ENCODE results near the gene P2RY14. TPM values are rescaled to one million over a fixed set of nuclear protein-coding genes. Genes with fewer than 3 reads are reported as not detected.

P2RY14 gene
- total RNA-seq, 1 experiment from 2014 or later: not detected

- TF ChIP-seq, protein P1, sequence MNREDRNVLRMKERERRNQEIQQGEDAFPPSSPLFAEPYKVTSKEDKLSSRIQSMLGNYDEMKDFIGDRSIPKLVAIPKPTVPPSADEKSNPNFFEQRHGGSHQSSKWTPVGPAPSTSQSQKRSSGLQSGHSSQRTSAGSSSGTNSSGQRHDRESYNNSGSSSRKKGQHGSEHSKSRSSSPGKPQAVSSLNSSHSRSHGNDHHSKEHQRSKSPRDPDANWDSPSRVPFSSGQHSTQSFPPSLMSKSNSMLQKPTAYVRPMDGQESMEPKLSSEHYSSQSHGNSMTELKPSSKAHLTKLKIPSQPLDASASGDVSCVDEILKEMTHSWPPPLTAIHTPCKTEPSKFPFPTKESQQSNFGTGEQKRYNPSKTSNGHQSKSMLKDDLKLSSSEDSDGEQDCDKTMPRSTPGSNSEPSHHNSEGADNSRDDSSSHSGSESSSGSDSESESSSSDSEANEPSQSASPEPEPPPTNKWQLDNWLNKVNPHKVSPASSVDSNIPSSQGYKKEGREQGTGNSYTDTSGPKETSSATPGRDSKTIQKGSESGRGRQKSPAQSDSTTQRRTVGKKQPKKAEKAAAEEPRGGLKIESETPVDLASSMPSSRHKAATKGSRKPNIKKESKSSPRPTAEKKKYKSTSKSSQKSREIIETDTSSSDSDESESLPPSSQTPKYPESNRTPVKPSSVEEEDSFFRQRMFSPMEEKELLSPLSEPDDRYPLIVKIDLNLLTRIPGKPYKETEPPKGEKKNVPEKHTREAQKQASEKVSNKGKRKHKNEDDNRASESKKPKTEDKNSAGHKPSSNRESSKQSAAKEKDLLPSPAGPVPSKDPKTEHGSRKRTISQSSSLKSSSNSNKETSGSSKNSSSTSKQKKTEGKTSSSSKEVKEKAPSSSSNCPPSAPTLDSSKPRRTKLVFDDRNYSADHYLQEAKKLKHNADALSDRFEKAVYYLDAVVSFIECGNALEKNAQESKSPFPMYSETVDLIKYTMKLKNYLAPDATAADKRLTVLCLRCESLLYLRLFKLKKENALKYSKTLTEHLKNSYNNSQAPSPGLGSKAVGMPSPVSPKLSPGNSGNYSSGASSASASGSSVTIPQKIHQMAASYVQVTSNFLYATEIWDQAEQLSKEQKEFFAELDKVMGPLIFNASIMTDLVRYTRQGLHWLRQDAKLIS (CRISPR knock-in tag; IDR thresholded peaks at IDR 0.05; ENCODE audit: borderline replicate concordance): no peak
- TF ChIP-seq E2F4 (CRISPR knock-in tag; IDR thresholded peaks at IDR 0.05; ENCODE audit: borderline replicate concordance, low read depth): no peak
- TF ChIP-seq EMX1 (CRISPR knock-in tag; IDR thresholded peaks at IDR 0.05): no peak
- TF ChIP-seq PRRX2 (CRISPR knock-in tag; IDR thresholded peaks at IDR 0.05): no peak
- no peak for TF ChIP-seq NR3C1 (CRISPR knock-in tag; conservative IDR thresholded peaks at IDR 0.05; ENCODE audit: low read depth)
- TF ChIP-seq ZNF396 (CRISPR knock-in tag; IDR thresholded peaks at IDR 0.05; ENCODE audit: borderline replicate concordance): no peak
- TF ChIP-seq GABPB1 (CRISPR knock-in tag; IDR thresholded peaks at IDR 0.05): no peak
- no peak for TF ChIP-seq SMAD3 (CRISPR knock-in tag; IDR thresholded peaks at IDR 0.05; ENCODE audit: borderline replicate concordance)
- TF ChIP-seq ZNF317 (CRISPR knock-in tag; IDR thresholded peaks at IDR 0.05; ENCODE audit: borderline replicate concordance, low read depth): no peak
- no peak for TF ChIP-seq ELF4 (CRISPR knock-in tag; IDR thresholded peaks at IDR 0.05; ENCODE audit: low read depth)
- TF ChIP-seq, protein P2, sequence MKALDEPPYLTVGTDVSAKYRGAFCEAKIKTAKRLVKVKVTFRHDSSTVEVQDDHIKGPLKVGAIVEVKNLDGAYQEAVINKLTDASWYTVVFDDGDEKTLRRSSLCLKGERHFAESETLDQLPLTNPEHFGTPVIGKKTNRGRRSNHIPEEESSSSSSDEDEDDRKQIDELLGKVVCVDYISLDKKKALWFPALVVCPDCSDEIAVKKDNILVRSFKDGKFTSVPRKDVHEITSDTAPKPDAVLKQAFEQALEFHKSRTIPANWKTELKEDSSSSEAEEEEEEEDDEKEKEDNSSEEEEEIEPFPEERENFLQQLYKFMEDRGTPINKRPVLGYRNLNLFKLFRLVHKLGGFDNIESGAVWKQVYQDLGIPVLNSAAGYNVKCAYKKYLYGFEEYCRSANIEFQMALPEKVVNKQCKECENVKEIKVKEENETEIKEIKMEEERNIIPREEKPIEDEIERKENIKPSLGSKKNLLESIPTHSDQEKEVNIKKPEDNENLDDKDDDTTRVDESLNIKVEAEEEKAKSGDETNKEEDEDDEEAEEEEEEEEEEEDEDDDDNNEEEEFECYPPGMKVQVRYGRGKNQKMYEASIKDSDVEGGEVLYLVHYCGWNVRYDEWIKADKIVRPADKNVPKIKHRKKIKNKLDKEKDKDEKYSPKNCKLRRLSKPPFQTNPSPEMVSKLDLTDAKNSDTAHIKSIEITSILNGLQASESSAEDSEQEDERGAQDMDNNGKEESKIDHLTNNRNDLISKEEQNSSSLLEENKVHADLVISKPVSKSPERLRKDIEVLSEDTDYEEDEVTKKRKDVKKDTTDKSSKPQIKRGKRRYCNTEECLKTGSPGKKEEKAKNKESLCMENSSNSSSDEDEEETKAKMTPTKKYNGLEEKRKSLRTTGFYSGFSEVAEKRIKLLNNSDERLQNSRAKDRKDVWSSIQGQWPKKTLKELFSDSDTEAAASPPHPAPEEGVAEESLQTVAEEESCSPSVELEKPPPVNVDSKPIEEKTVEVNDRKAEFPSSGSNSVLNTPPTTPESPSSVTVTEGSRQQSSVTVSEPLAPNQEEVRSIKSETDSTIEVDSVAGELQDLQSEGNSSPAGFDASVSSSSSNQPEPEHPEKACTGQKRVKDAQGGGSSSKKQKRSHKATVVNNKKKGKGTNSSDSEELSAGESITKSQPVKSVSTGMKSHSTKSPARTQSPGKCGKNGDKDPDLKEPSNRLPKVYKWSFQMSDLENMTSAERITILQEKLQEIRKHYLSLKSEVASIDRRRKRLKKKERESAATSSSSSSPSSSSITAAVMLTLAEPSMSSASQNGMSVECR (CRISPR knock-in tag; IDR thresholded peaks at IDR 0.05; ENCODE audit: borderline replicate concordance): no peak
Observed at GRCh38 chr3:151191095-151191494, 87.2 kb downstream of the P2RY14 start (continued).

GRCh38 chr3:151183265-151183671, 95.1 kb downstream of the P2RY14 start:
- ATAC-seq (no peak), DNase-seq (ENCODE audit: low spot score) (no peak)
- CTCF ChIA-PET: interaction anchor here (1.0 to 1.4 kb wide), 3 partner anchors 16 to 130 kb away, joined by 3 to 4 read pairs (median 4); no protein-coding TSS in a partner anchor
- Mint-ChIP-seq H3K27ac (peak overlapping the region; percentile 32; the same call in 1 of the 2 replicates), H3K4me3 (no peak overlapping the region), H3K36me3 (no peaks in the 10 kb centered on the region), H3K9me3 (no peaks in the 10 kb centered on the region), H3K4me1 (peaks cover 11% of the 10 kb centered on the region), H3K27me3 (ENCODE audit: low read depth) (no peaks in the 10 kb centered on the region)
- POLR2A ChIA-PET: no interaction called here
- TF ChIP-seq TEAD1 (CRISPR knock-in tag; IDR thresholded peaks at IDR 0.05) (no peak), ZBTB21 (CRISPR knock-in tag; IDR thresholded peaks at IDR 0.05; ENCODE audit: borderline replicate concordance) (no peak), JUN (CRISPR knock-in tag; IDR thresholded peaks at IDR 0.05) (no peak), RELA (CRISPR knock-in tag; IDR thresholded peaks at IDR 0.05; ENCODE audit: borderline replicate concordance) (no peak), ZNF396 (CRISPR knock-in tag; IDR thresholded peaks at IDR 0.05; ENCODE audit: borderline replicate concordance) (no peak), ZNF317 (CRISPR knock-in tag; IDR thresholded peaks at IDR 0.05; ENCODE audit: borderline replicate concordance, low read depth) (no peak), SP1 (CRISPR knock-in tag; conservative IDR thresholded peaks at IDR 0.05) (no peak), CBFB (CRISPR knock-in tag; IDR thresholded peaks at IDR 0.05; ENCODE audit: low read depth) (no peak), MYBL2 (CRISPR knock-in tag; IDR thresholded peaks at IDR 0.05) (no peak), RORB (CRISPR knock-in tag; IDR thresholded peaks at IDR 0.05) (no peak), GRHL2 (CRISPR knock-in tag; IDR thresholded peaks at IDR 0.05; ENCODE audit: insufficient replicate concordance, severe bottlenecking) (no peak), PREB (CRISPR knock-in tag; IDR thresholded peaks at IDR 0.05; ENCODE audit: borderline replicate concordance) (no peak)
- TF ChIP-seq, protein P3, sequence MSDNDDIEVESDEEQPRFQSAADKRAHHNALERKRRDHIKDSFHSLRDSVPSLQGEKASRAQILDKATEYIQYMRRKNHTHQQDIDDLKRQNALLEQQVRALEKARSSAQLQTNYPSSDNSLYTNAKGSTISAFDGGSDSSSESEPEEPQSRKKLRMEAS (CRISPR knock-in tag; IDR thresholded peaks at IDR 0.05): no peak
- TF ChIP-seq, protein P4, sequence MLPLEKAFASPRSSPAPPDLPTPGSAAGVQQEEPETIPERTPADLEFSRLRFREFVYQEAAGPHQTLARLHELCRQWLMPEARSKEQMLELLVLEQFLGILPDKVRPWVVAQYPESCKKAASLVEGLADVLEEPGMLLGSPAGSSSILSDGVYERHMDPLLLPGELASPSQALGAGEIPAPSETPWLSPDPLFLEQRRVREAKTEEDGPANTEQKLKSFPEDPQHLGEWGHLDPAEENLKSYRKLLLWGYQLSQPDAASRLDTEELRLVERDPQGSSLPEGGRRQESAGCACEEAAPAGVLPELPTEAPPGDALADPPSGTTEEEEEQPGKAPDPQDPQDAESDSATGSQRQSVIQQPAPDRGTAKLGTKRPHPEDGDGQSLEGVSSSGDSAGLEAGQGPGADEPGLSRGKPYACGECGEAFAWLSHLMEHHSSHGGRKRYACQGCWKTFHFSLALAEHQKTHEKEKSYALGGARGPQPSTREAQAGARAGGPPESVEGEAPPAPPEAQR (CRISPR knock-in tag; IDR thresholded peaks at IDR 0.05): no peak
- TF ChIP-seq, protein P5, sequence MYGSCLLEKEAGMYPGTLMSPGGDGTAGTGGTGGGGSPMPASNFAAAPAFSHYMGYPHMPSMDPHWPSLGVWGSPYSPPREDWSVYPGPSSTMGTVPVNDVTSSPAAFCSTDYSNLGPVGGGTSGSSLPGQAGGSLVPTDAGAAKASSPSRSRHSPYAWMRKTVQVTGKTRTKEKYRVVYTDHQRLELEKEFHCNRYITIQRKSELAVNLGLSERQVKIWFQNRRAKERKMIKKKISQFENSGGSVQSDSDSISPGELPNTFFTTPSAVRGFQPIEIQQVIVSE (CRISPR knock-in tag; IDR thresholded peaks at IDR 0.05; ENCODE audit: borderline replicate concordance): no peak
